Measurements from ENCODE around the gene LRCH1.

DNA sequence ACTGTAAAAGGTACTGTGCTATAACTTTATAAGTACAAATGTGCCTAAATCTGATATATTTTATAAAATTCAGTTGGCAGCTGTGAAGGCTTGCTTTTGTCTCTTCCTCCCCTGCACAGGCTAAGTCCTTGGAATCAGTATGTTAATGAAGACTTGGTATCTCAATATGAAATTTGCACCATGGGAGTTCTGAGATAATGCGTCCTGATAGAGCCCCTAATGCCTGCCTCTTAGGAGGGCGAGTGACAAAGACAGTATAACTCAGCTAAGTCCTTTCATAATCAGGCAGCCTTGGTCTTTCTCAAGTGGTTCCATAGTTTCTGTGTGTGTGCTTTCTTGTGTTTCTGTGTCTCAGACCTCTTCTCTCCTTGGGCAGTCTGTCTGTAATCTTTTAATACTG, 14.7 kb downstream of the LRCH1 start:
- TF ChIP-seq, protein P1, sequence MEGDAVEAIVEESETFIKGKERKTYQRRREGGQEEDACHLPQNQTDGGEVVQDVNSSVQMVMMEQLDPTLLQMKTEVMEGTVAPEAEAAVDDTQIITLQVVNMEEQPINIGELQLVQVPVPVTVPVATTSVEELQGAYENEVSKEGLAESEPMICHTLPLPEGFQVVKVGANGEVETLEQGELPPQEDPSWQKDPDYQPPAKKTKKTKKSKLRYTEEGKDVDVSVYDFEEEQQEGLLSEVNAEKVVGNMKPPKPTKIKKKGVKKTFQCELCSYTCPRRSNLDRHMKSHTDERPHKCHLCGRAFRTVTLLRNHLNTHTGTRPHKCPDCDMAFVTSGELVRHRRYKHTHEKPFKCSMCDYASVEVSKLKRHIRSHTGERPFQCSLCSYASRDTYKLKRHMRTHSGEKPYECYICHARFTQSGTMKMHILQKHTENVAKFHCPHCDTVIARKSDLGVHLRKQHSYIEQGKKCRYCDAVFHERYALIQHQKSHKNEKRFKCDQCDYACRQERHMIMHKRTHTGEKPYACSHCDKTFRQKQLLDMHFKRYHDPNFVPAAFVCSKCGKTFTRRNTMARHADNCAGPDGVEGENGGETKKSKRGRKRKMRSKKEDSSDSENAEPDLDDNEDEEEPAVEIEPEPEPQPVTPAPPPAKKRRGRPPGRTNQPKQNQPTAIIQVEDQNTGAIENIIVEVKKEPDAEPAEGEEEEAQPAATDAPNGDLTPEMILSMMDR (IDR thresholded peaks at IDR 0.05), result no peak
- no peak for TF ChIP-seq POLR2AphosphoS5 (IDR thresholded peaks at IDR 0.05)

Measured in esophagus muscularis mucosa (tissue), 3 donors.